ENCODE data around the gene KNCN.

DNA sequence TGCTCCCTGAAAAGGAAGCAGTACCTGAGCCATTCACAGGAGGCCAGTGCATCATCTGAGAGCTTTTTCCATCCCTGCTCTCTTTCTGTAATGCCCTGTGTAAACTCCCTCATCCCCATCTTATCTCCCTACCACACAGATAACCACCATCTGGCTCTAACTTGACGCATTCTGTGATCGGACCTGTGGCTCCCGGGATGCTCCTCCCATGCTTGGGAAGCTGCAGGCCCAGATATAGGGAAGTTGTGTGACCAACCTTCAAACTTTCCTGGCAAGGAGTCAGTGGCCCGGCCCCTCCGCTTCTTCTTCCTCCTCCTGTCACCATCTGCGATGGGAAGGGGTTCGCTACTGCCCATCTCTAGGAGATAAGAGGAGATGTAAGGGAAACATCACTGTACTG lies 31.5 kb upstream of the KNCN start:
- TF ChIP-seq, protein P1, sequence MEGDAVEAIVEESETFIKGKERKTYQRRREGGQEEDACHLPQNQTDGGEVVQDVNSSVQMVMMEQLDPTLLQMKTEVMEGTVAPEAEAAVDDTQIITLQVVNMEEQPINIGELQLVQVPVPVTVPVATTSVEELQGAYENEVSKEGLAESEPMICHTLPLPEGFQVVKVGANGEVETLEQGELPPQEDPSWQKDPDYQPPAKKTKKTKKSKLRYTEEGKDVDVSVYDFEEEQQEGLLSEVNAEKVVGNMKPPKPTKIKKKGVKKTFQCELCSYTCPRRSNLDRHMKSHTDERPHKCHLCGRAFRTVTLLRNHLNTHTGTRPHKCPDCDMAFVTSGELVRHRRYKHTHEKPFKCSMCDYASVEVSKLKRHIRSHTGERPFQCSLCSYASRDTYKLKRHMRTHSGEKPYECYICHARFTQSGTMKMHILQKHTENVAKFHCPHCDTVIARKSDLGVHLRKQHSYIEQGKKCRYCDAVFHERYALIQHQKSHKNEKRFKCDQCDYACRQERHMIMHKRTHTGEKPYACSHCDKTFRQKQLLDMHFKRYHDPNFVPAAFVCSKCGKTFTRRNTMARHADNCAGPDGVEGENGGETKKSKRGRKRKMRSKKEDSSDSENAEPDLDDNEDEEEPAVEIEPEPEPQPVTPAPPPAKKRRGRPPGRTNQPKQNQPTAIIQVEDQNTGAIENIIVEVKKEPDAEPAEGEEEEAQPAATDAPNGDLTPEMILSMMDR (IDR thresholded peaks at IDR 0.05): no peak
- TF ChIP-seq EZH2 (IDR thresholded peaks at IDR 0.05; ENCODE audit: borderline replicate concordance, insufficient read depth, low read depth, low read length, poor library complexity, severe bottlenecking): no peak
